K562 (cell line): Measurements from ENCODE around the gene SLC22A8.

Experiments used
- DPF2 ChIP-seq: fragments of 450-650 bp; IDR thresholded peaks from 2 replicates; pipeline ENCODE4 v1.6.1; 2016
- EGR1 ChIP-seq: fragments of 450-650 bp; conservative IDR thresholded peaks from 2 replicates; pipeline ENCODE4 v1.6.1; 2017; ENCODE audit warnings: mild to moderate bottlenecking
- ETS2 ChIP-seq: IDR thresholded peaks from 2 replicates; pipeline ENCODE4 v1.6.1; 2016; ENCODE audit warnings: borderline replicate concordance, missing genetic modification characterization, mild to moderate bottlenecking, moderate library complexity, missing compliant biosample characterization; ENCODE audit not compliant: poor library complexity, severe bottlenecking
- ETV6 ChIP-seq, 3 experiments: fragments of 150-350 bp in 1 of 3; sonication (generic) in 1 of 3; formaldehyde crosslinking in 1 of 3; IDR thresholded peaks; 2 replicates each; pipeline versions ENCODE4 v1.6.1 to v1.8.0; 2014 to 2022; ENCODE audit warnings: borderline replicate concordance in 2 of 3, low read depth in 2 of 3, antibody characterized with exemption in 1 of 3, low read length in 1 of 3, mild to moderate bottlenecking in 1 of 3, missing genetic modification reagents in 1 of 3
- EZH2 ChIP-seq: IDR thresholded peaks from 2 replicates; pipeline ENCODE4 v1.6.1; 2012; ENCODE audit warnings: low read depth, mild to moderate bottlenecking, inconsistent platforms, low read length, borderline replicate concordance
- POLR2A ChIP-seq: fragments of 450-650 bp; conservative IDR thresholded peaks from 2 replicates; pipeline ENCODE4 v1.6.1; 2016
- RAD21 ChIP-seq, 2 experiments: fragments of 250-450 bp in 1 of 2; fragments of 450-650 bp in 1 of 2; sonication (Bioruptor Pico) in 1 of 2; formaldehyde crosslinking in 1 of 2; IDR thresholded peaks in 1 of 2; conservative IDR thresholded peaks in 1 of 2; 2 replicates each; pipeline versions ENCODE4 v1.4.0 to v1.8.0; 2020 to 2022; ENCODE audit warnings: mild to moderate bottlenecking in 2 of 2, moderate library complexity in 1 of 2
- ZNF140 ChIP-seq: fragments of 250-450 bp; sonication (Bioruptor Pico); IDR thresholded peaks from 2 replicates; pipeline ENCODE4 v1.8.0; 2021; ENCODE audit warnings: moderate library complexity, mild to moderate bottlenecking, inconsistent platforms
- TF ChIP-seq, protein P1 (sequence below): IDR thresholded peaks from 2 replicates; pipeline ENCODE4 v1.6.1; 2016; ENCODE audit warnings: missing genetic modification characterization, missing compliant biosample characterization
- TF ChIP-seq, protein P2 (sequence below), 2 experiments: fragments of 450-650 bp; IDR thresholded peaks; 2 replicates each; pipeline ENCODE4 v1.6.1; 2018; ENCODE audit warnings: mild to moderate bottlenecking in 2 of 2, low read depth in 1 of 2; ENCODE audit not compliant: partially characterized antibody in 2 of 2
- TF ChIP-seq, protein P3 (sequence below), 3 experiments: IDR thresholded peaks in 2 of 3; conservative IDR thresholded peaks in 1 of 3; 2 replicates each; pipeline ENCODE4 v1.5.1; 2011 to 2012; ENCODE audit warnings: low read length in 3 of 3, mild to moderate bottlenecking in 3 of 3, control low read depth in 2 of 3, improper control_type of control experiment in 1 of 3, inconsistent platforms in 1 of 3, low read depth in 1 of 3, mixed read lengths in 1 of 3, moderate library complexity in 1 of 3; ENCODE audit not compliant: insufficient read depth in 2 of 3

GRCh38 chr11:62974848-62975522 lies 40.7 kb downstream of the SLC22A8 start:
- no peak for TF ChIP-seq POLR2A
- TF ChIP-seq ZNF140 (CRISPR knock-in tag): no peak
- no peak for TF ChIP-seq EZH2
- TF ChIP-seq, protein P1, sequence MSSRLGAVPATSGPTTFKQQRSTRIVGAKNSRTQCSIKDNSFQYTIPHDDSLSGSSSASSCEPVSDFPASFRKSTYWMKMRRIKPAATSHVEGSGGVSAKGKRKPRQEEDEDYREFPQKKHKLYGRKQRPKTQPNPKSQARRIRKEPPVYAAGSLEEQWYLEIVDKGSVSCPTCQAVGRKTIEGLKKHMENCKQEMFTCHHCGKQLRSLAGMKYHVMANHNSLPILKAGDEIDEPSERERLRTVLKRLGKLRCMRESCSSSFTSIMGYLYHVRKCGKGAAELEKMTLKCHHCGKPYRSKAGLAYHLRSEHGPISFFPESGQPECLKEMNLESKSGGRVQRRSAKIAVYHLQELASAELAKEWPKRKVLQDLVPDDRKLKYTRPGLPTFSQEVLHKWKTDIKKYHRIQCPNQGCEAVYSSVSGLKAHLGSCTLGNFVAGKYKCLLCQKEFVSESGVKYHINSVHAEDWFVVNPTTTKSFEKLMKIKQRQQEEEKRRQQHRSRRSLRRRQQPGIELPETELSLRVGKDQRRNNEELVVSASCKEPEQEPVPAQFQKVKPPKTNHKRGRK (tag): no peak
- TF ChIP-seq ETV6 (IDR thresholded peaks at IDR 0.05; ENCODE audit: borderline replicate concordance in 1 of 2, low read depth in 2 of 2, low read length in 1 of 2): no peak
- TF ChIP-seq ETV6 (CRISPR knock-in tag; IDR thresholded peaks at IDR 0.05; ENCODE audit: borderline replicate concordance): no peak
- TF ChIP-seq DPF2: no peak
- TF ChIP-seq RAD21 (CRISPR knock-in tag; conservative IDR thresholded peaks at IDR 0.05 in 1 of 2, IDR thresholded peaks at IDR 0.05 in 1 of 2): peak; percentile 23 to 26; a peak in 1 of 4 replicates
- no peak for TF ChIP-seq EGR1
- TF ChIP-seq, protein P2, sequence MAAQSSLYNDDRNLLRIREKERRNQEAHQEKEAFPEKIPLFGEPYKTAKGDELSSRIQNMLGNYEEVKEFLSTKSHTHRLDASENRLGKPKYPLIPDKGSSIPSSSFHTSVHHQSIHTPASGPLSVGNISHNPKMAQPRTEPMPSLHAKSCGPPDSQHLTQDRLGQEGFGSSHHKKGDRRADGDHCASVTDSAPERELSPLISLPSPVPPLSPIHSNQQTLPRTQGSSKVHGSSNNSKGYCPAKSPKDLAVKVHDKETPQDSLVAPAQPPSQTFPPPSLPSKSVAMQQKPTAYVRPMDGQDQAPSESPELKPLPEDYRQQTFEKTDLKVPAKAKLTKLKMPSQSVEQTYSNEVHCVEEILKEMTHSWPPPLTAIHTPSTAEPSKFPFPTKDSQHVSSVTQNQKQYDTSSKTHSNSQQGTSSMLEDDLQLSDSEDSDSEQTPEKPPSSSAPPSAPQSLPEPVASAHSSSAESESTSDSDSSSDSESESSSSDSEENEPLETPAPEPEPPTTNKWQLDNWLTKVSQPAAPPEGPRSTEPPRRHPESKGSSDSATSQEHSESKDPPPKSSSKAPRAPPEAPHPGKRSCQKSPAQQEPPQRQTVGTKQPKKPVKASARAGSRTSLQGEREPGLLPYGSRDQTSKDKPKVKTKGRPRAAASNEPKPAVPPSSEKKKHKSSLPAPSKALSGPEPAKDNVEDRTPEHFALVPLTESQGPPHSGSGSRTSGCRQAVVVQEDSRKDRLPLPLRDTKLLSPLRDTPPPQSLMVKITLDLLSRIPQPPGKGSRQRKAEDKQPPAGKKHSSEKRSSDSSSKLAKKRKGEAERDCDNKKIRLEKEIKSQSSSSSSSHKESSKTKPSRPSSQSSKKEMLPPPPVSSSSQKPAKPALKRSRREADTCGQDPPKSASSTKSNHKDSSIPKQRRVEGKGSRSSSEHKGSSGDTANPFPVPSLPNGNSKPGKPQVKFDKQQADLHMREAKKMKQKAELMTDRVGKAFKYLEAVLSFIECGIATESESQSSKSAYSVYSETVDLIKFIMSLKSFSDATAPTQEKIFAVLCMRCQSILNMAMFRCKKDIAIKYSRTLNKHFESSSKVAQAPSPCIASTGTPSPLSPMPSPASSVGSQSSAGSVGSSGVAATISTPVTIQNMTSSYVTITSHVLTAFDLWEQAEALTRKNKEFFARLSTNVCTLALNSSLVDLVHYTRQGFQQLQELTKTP (IDR thresholded peaks at IDR 0.05; ENCODE audit: low read depth in 1 of 2, partially characterized antibody in 2 of 2): no peak
- TF ChIP-seq, protein P3, sequence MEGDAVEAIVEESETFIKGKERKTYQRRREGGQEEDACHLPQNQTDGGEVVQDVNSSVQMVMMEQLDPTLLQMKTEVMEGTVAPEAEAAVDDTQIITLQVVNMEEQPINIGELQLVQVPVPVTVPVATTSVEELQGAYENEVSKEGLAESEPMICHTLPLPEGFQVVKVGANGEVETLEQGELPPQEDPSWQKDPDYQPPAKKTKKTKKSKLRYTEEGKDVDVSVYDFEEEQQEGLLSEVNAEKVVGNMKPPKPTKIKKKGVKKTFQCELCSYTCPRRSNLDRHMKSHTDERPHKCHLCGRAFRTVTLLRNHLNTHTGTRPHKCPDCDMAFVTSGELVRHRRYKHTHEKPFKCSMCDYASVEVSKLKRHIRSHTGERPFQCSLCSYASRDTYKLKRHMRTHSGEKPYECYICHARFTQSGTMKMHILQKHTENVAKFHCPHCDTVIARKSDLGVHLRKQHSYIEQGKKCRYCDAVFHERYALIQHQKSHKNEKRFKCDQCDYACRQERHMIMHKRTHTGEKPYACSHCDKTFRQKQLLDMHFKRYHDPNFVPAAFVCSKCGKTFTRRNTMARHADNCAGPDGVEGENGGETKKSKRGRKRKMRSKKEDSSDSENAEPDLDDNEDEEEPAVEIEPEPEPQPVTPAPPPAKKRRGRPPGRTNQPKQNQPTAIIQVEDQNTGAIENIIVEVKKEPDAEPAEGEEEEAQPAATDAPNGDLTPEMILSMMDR (IDR thresholded peaks at IDR 0.05 in 2 of 3, conservative IDR thresholded peaks at IDR 0.05 in 1 of 3; ENCODE audit: insufficient read depth in 2 of 3, low read depth in 1 of 3, low read length in 3 of 3): peak; percentile 55 to 60 (median 55); a peak in 5 of 6 replicates
- no peak for TF ChIP-seq ETS2 (tag)
